B cell (primary cell): ENCODE measurements around the gene NMNAT2. TPM values are rescaled to one million over a fixed set of nuclear protein-coding genes. Genes with fewer than 3 reads are reported as not detected.

ENCODE experiments used
- ATAC-seq: fragments of 200-7000 bp; cut with Tn5 transposase; one replicate; pipeline ENCODE4 v1.10.0; 2021; ENCODE audit warnings: low read depth, mild to moderate bottlenecking, moderate number of reproducible peaks, moderate library complexity
- CTCF ChIA-PET: fragments of 350-600 bp; sonication (Branson Sonifier 250); formaldehyde crosslinking; loops from one replicate; lab custom pipeline; 2021; ENCODE audit warnings: antibody characterized with exemption, inconsistent platforms; lab: Charles Lee
- POLR2A ChIA-PET: fragments of 350-600 bp; sonication (Branson Sonifier 250); formaldehyde crosslinking; loops from one replicate; lab custom pipeline; 2021; ENCODE audit warnings: antibody characterized with exemption; lab: Charles Lee
- DNase-seq: peaks from one replicate; pipeline ENCODE4 v3.0.0; 2013
- H2AFZ ChIP-seq: 2 replicates; pipeline ENCODE4 v1.6.1; 2012; ENCODE audit warnings: mild to moderate bottlenecking, low read depth, low read length; ENCODE audit not compliant: insufficient read depth, poor library complexity, severe bottlenecking
- H3K27ac ChIP-seq, 2 donors: 1 replicate in 1 of 2; 2 replicates in 1 of 2; pipeline ENCODE4 v1.5.1; 2012 to 2013; ENCODE audit warnings: low read length in 2 of 2, mild to moderate bottlenecking in 2 of 2, moderate library complexity in 1 of 2
- H3K27me3 ChIP-seq, 4 experiments: fragments of 200-600 bp in 1 of 4; sonication (generic) in 1 of 4; replicated peaks in 1 of 4; 1 replicate in 2 of 4; 2 replicates in 2 of 4; pipeline versions ENCODE4 v1.6.1 to v1.7.0; 2013 to 2016; ENCODE audit warnings: low read length in 3 of 4, mild to moderate bottlenecking in 2 of 4, mixed read lengths in 1 of 4, moderate library complexity in 1 of 4; ENCODE audit not compliant: insufficient read depth in 4 of 4, control insufficient read depth in 3 of 4; ENCODE audit errors: control extremely low read depth in 1 of 4
- H3K36me3 ChIP-seq, 2 experiments: replicated peaks in 1 of 2; 1 replicate in 1 of 2; 2 replicates in 1 of 2; pipeline versions ENCODE4 v1.6.1 to v1.7.1; 2013; ENCODE audit warnings: low read length in 1 of 2; ENCODE audit not compliant: insufficient read depth in 2 of 2, control insufficient read depth in 1 of 2; ENCODE audit errors: control extremely low read depth in 1 of 2, extremely low read depth in 1 of 2
- H3K4me1 ChIP-seq, 2 donors: fragments of 200-600 bp in 1 of 2; sonication (generic) in 1 of 2; 1 replicate in 1 of 2; 2 replicates in 1 of 2; pipeline versions ENCODE4 v1.5.1 to v1.6.1; 2013 to 2017; ENCODE audit warnings: low read length in 2 of 2; ENCODE audit not compliant: control insufficient read depth in 2 of 2, insufficient read depth in 2 of 2
- H3K4me2 ChIP-seq: replicated peaks from 2 replicates; pipeline ENCODE3; 2012; ENCODE audit warnings: mild to moderate bottlenecking, low read depth, low read length; ENCODE audit not compliant: poor library complexity, severe bottlenecking
- H3K4me3 ChIP-seq, 5 experiments: fragments of 200-600 bp in 1 of 5; sonication (generic) in 1 of 5; 1 replicate in 3 of 5; 2 replicates in 2 of 5; pipeline versions ENCODE4 v1.5.1 to v1.7.0; 2011 to 2016; ENCODE audit warnings: low read length in 4 of 5, mild to moderate bottlenecking in 4 of 5, low read depth in 2 of 5, control low read depth in 1 of 5, moderate library complexity in 1 of 5; ENCODE audit not compliant: insufficient read depth in 1 of 5; ENCODE audit errors: control extremely low read depth in 1 of 5, extremely low read depth in 1 of 5
- H3K79me2 ChIP-seq: fragments of 200-600 bp; sonication (generic); one replicate; pipeline ENCODE4 v1.6.0; 2016; ENCODE audit warnings: low read length; ENCODE audit not compliant: control insufficient read depth, insufficient read depth
- H3K9ac ChIP-seq: fragments of 200-600 bp; sonication (generic); 2 replicates; pipeline ENCODE4 v1.6.1; 2017; ENCODE audit warnings: mild to moderate bottlenecking, low read length, moderate library complexity
- H3K9me3 ChIP-seq, 3 donors: one replicate each; pipeline versions ENCODE4 v1.6.1 to v1.7.1; 2013; ENCODE audit warnings: low read length in 2 of 3; ENCODE audit not compliant: control insufficient read depth in 2 of 3, insufficient read depth in 1 of 3; ENCODE audit errors: control extremely low read depth in 1 of 3
- H4K20me1 ChIP-seq: 2 replicates; pipeline ENCODE4 v1.6.0; 2012; ENCODE audit warnings: mild to moderate bottlenecking, low read length; ENCODE audit not compliant: insufficient read depth, control insufficient read depth, poor library complexity, severe bottlenecking
- H3K27ac Mint-ChIP-seq: one replicate; pipeline ENCODE4 v1.8.0; 2021; ENCODE audit warnings: mixed read lengths
- H3K27me3 Mint-ChIP-seq: one replicate; pipeline ENCODE4 v1.8.0; 2021; ENCODE audit warnings: mixed read lengths
- H3K4me1 Mint-ChIP-seq: one replicate; pipeline ENCODE4 v1.8.0; 2021; ENCODE audit warnings: mixed read lengths
- H3K4me3 Mint-ChIP-seq: one replicate; pipeline ENCODE4 v1.8.0; 2021; ENCODE audit warnings: mixed read lengths
- H3K9me3 Mint-ChIP-seq: one replicate; pipeline ENCODE4 v1.8.0; 2022; ENCODE audit warnings: mixed read lengths; ENCODE audit not compliant: insufficient read depth
- CTCF ChIP-seq: fragments of 200-600 bp; IDR thresholded peaks from one replicate; pipeline ENCODE4 v1.8.0; 2022; ENCODE audit warnings: antibody characterized with exemption, mild to moderate bottlenecking
- EZH2 ChIP-seq: IDR thresholded peaks from 2 replicates; pipeline ENCODE4 v1.6.1; 2012; ENCODE audit warnings: borderline replicate concordance, low read depth, mild to moderate bottlenecking, moderate library complexity, low read length; ENCODE audit not compliant: insufficient read depth, poor library complexity, severe bottlenecking
- WGBS: methylation state at CpG from one replicate; pipeline ENCODE4 v1.1.5; 2013; ENCODE audit warnings: missing lambda C conversion rate; ENCODE audit not compliant: insufficient coverage; 5-methylcytosine and 5-hydroxymethylcytosine counted together
- intact Hi-C: fragments of 100-400 bp; cut with micrococcal nuclease; formaldehyde crosslinking; loops from one replicate; pipeline ENCODE4 v1.10.0; 2022
- polyA plus RNA-seq: library from polyadenylated mRNA; depleted of rRNA; stranded (reverse); fragments of >200 nt; gene quantifications from 2 replicates; pipeline ENCODE4 v1.2.3, GENCODE V29; 2012
- total RNA-seq, 2 donors: library from RNA; stranded (reverse); fragments of 120-200 nt in 1 of 2; gene quantifications; 1 replicate in 1 of 2; 2 replicates in 1 of 2; pipeline versions ENCODE4 v1.2.3 to v1.2.4, GENCODE V29; 2013 to 2022

NMNAT2 gene
- total and polyA plus RNA-seq, 2 donors (not counting 1 experiment from before 2014, with no cell fraction given) = not detected

- no peak overlapping the region for H3K9ac ChIP-seq
- POLR2A ChIA-PET = no interaction called here
- no peaks in the 10 kb centered on the region for H3K36me3 ChIP-seq
- H3K4me2 ChIP-seq = no peak overlapping the region
- H2AFZ ChIP-seq = no peak overlapping the region
- peaks cover 24% of the 10 kb centered on the region for H3K27me3 Mint-ChIP-seq
- H3K27ac Mint-ChIP-seq = no peak overlapping the region
- H3K4me1 ChIP-seq = no peaks in the 10 kb centered on the region
- intact Hi-C loops = no loop called here
- no peak overlapping the region for H3K27ac ChIP-seq
- ATAC-seq = no peak
- H3K4me1 Mint-ChIP-seq = no peaks in the 10 kb centered on the region
- H3K4me3 ChIP-seq = no peak overlapping the region
- H3K4me3 Mint-ChIP-seq = no peak overlapping the region
- H4K20me1 ChIP-seq = no peaks in the 10 kb centered on the region
- H3K79me2 ChIP-seq = no peaks in the 10 kb centered on the region
- TF ChIP-seq CTCF (no peak), EZH2 (no peak)
- no peaks in the 10 kb centered on the region for H3K9me3 Mint-ChIP-seq
- WGBS = 94% methylated on average over 3 of the region's 4 CpGs
- CTCF ChIA-PET = no interaction called here
- no peak for DNase-seq
- H3K9me3 ChIP-seq = no peaks in the 10 kb centered on the region
- peaks cover 0 to 10% (median 3%) of the 10 kb centered on the region in 4 experiments for H3K27me3 ChIP-seq
Measured at GRCh38 chr1:183240526-183240825, 177.7 kb downstream of the NMNAT2 start.

- Histone ChIP-seq H4K20me1 (no peaks in the 10 kb centered on the region), H3K9me3 (no peaks in the 10 kb centered on the region), H3K4me1 (no peaks in the 10 kb centered on the region), H3K4me2 (no peak overlapping the region), H3K79me2 (no peaks in the 10 kb centered on the region), H3K9ac (no peak overlapping the region), H3K4me3 (no peak overlapping the region), H2AFZ (no peak overlapping the region), H3K27ac (no peak overlapping the region), H3K27me3 (peaks cover 0 to 10% (median 3%) of the 10 kb centered on the region in 4 experiments), H3K36me3 (no peaks in the 10 kb centered on the region)
- ATAC-seq = no peak
- Mint-ChIP-seq H3K4me3 (no peak overlapping the region), H3K27ac (no peak overlapping the region), H3K9me3 (no peaks in the 10 kb centered on the region), H3K27me3 (peaks cover 25% of the 10 kb centered on the region), H3K4me1 (peaks cover 2% of the 10 kb centered on the region)
- ChIA-PET POLR2A (no interaction called here), CTCF (no interaction called here)
- intact Hi-C loops = no loop called here
- DNase-seq = no peak
- WGBS = 93% methylated on average over 3 of the region's 8 CpGs
- TF ChIP-seq CTCF (no peak), EZH2 (no peak)
Measured at GRCh38 chr1:183239793-183240525, 178.2 kb downstream of the NMNAT2 start.
